NCI-H446 (cell line): ENCODE results near the gene BCKDHB.

Source experiments
- DNase-seq, 2 experiments: peaks; one replicate each; lab custom pipeline; 2025; lab: John Stamatoyannopoulos, UW

Gene BCKDHB

GRCh38 chr6:80331974-80332373 is 225.5 kb downstream of the BCKDHB start:
- DNase-seq = peak in 1 of 2 experiments; percentile 50

GRCh38 chr6:80333342-80333741 is 226.9 kb downstream of the BCKDHB start:
- peak; percentile 12 to 55 for DNase-seq

DNA sequence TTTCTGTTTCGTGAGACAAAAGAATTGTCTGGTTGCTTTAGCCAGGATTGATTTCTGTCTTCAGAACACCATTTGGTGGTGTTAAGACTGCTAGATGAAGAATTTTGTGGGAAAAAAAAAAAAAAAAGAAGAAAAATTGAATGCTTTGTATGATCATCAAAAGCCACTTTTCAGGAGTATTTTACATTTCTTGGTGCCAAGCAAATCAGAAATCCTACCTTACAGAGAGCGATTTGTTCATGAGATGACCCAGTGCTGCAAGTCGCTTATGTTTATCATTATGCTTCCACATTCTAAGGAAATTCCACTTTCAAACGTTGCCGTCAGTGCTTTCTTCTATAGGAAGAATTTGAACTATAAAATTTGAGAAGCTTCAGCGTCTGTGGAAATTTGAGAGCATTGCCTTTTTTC is 228.7 kb downstream of the BCKDHB start:
- DNase-seq = no peak

DNA sequence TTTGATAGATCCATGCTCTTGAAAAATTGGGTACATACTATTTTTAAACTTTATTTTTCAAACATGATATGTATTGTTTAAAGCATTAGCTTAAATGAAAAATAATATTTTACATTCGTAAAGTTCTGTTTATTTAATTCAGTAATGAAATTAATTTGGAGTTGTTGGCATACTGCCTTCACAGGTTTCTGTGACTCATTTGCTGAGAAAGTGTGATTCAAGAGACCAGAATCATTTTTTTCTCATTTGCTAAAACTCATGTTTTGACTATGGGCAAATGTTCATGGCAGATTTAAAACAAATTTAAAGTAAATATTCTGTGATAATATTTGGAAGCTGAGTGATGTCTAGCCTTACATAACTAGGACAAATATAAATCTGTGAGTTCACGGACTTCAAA is 230.4 kb downstream of the BCKDHB start:
- no peak for DNase-seq

GRCh38 chr6:80338201-80338836 is 231.8 kb downstream of the BCKDHB start:
- DNase-seq = peak in 1 of 2 experiments; percentile 44

- peak in 1 of 2 experiments; percentile 34 for DNase-seq
These were observed 232.9 kb downstream of the BCKDHB start for GRCh38 chr6:80339421-80339820.

DNA sequence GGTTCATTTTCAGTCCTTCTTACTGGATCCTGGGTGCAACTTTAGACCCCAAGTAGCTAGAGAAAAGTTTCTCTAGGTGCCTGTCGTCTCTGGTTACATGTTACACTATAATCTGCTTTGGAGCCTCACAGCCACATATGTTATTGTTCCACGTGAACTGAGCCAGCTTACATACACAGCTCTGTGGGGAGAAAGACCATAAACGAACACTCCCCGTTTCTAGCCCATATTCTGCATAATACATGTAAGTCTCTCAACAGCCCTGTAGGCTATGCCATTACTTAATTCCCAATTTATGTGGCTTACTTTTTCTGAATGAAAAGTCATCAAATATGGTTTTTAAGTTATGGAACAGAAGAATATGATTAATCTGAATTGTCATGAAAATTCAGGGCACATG is 233.8 kb downstream of the BCKDHB start:
- no peak for DNase-seq

DNA sequence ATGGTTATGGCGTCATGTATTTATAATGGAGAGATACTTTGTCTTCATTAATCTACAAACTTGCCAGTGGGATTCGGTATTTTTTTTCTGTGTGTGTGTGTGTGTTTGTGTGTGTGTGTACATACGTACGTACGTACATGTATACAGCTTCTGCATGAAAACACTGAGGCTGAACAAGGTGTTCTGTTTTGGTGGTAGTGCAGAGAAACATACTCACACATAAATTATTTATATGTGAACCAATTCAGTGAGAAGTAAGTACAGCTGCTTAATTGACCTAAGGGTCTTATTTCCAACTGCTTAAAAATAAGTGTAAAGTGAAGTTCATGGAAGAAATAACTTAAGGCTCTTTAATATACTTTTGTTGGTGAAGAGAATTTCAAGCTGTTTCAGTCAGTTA is 234.2 kb downstream of the BCKDHB start:
- no peak for DNase-seq

GRCh38 chr6:80341330-80341729 is 234.9 kb downstream of the BCKDHB start:
- no peak for DNase-seq

- no peak for DNase-seq
These were observed 237.0 kb downstream of the BCKDHB start for GRCh38 chr6:80343511-80343910.

- no peak for DNase-seq
These were observed 240.6 kb downstream of the BCKDHB start for GRCh38 chr6:80347101-80347500.

- peak in 1 of 2 experiments; percentile 35 for DNase-seq
These were observed 241.8 kb downstream of the BCKDHB start for GRCh38 chr6:80348263-80348662.

GRCh38 chr6:80356000-80356399 is 249.5 kb downstream of the BCKDHB start:
- no peak for DNase-seq

DNA sequence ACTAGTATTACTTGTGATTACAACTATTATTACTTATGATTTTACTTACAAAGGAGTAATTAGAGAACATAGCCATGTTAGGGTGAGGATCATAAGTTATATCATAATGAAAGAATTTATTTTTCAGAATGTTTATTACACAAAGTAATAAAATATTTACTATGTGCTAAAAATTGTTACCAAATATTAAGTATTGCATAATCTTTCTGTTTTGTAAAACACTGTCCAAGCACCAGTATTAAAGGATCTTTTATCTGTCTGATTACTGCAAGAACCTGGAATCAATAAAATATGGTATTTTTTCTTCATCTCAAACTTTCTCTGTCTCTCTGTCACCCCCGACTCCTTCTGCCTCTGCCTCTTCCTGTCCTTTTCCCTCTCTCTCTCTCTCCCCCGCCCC is 250.1 kb downstream of the BCKDHB start:
- no peak for DNase-seq

- DNase-seq = no peak
These were observed 250.6 kb downstream of the BCKDHB start for GRCh38 chr6:80357081-80357480.

- no peak for DNase-seq
These were observed 251.2 kb downstream of the BCKDHB start for GRCh38 chr6:80357674-80358073.

DNA sequence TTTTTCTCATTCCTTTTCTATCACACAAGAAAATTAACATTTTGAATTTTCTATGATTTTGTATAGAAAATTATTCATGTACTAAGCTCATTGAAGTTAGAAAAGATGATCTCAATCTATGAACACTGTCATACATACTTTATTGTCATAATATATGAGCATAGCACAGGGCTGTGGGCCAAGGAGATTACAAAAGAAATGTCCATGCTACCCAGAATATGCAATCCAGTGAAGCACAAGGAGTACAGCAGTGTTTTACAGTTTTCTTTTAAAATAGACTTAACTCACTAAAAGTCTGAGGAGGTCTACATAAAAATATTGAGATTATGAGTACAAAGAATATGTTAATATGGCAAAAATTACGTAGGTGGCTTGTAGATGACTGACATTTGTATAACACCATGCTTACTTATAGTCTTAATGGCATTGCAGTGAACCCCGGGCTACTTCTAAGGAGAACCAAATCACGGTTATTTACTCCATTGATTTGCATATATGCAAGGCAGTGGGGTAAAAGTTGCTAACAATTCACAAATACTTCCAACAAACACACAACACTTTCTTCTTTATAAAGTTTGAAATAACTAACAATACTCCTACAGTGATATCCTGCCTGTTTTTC is 257.1 kb downstream of the BCKDHB start:
- DNase-seq = no peak

DNA sequence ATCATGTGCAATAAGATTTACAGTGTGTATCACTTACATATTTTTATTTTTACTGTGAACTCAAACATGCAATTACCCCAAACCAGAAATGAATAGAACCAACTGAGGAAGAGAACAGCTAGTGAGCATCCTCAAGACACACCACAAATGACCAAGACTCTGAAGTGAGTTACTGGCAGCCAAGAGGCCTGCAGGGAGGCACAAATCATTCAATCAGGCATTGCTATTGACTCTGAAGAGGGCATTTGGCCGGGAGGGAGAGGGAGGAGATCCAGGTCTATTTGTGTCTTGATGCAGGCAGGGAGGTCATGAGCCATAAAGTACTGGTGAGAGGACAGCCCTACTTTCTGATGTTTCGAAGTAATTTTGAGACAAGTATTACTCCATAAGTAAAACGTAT is 257.7 kb downstream of the BCKDHB start:
- peak in 1 of 2 experiments; percentile 27 for DNase-seq

DNA sequence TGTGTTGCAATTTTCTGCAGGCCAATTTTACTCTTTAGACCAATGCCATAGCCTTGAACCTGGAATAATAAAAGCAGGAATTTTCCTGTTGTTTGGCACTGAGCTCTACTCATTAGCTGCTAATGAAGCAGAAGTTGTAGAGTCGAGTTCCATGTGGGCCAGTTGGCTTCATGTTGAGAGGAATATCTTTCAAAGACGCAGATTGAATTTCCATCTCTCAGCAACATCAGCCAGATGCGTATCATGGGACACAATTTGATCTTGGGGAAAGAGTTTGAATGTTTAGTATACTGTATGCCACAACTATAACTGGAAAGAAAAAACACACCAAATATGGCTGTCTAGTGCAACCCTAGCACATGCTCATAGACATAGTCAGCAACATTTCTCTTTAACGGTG is 259.6 kb downstream of the BCKDHB start:
- DNase-seq = peak; percentile 52 to 69

DNA sequence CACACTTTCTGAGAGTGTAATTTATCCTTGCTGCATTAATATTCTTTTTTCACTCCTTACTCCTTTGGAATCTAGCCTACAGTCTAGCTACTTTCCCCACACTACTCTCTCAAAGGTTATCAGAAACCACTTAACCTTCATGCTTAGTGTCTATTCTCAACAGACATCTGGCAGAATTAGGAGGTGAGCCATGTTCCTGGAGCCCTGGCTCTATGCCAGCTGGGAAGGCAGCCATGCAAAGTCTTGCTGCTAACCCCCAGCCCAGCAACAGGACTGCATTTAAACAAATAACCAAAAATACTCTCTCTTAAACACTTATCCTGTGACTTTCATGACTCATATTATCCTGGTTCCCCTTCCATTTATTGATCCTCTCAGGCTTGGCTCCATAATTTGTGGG is 260.2 kb downstream of the BCKDHB start:
- peak; percentile 66 to 88 for DNase-seq

DNA sequence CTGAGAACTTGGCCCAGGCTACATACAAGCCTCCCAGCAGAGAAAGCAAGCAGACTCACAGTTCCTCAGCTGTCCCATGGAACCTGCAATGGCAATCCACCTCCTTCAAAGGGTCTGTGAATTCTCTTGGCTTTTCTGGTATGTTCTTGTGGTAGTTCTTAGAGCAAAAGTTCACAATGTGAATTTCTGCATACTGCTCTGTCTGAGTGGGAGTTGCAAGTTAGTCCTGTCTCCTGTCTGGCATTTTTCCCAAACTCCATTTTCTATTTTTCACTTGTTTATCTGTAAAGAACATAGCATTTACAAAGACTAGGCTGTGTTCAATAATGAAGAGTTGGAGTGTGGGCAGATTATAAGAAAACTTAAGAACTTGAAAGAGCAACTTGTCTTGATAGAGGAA is 269.9 kb downstream of the BCKDHB start:
- no peak for DNase-seq

DNA sequence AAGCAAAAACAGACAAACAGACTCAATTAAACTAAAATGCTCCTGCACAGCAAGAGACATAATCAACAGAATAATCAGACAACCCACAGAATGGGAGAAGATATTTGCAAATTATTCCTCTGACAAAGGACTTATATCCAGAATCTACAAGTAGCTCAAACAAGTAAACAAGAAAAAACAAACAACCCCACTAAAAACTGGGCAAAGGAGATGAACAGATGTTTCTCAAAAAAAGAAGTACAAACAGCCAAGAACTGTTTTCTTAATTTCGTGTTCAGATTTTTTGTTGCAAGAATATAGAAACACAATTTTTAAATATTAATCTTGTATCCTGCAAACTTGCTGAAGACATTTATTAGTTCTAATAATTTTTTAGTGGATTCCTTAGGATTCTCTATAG is 274.1 kb downstream of the BCKDHB start:
- no peak for DNase-seq

DNA sequence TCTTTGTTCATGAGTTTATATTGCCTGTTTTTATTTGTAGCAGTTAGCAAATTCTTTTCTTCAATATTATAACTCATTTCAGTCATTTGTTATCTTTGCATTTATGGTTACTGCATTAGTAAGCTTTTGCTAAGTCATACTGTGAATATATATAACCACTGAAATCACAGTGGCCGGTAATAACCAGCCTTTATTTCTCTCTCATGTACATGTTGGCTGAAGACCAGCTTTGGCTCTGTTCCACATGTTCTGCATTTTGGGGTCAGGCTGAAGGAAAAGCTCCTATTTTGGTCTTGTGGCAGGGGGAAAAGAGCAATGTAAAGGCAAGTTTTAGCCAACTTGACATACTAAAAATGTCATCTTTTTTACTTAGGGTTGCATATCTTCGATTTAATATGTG is 276.3 kb downstream of the BCKDHB start:
- DNase-seq = peak in 1 of 2 experiments; percentile 51

DNA sequence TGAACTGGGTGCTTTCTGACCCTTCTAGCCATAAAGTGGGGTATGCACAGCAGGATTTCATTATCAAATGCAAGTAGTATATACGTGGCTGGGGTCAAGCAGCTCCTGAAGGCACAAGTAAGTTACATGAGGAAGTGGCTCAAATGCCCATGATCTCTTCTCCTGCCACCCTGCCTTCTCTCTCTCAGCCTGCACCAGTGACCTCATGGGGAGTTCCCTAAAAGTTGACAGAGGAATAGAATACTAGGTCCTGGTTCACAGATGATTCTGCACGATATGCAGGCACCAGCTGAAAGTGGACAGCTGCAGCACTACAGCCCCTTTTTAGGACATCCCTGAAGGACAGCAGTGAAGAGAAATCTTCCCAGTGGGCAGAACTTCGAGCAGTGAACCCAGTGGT is 282.0 kb downstream of the BCKDHB start:
- DNase-seq = no peak
